Ascending aorta (tissue), 2 donors: Measurements from ENCODE around the gene L2HGDH. TPM values are rescaled to one million over a fixed set of nuclear protein-coding genes. Genes with fewer than 3 reads are reported as not detected.

Experiments
- DNase-seq, 2 donors: peaks; one replicate each; pipeline ENCODE4 v3.0.0-alpha.2; 2019; ENCODE audit warnings: low spot score in 2 of 2
- H3K27ac ChIP-seq, 2 donors: fragments of 200-600 bp; sonication (generic); one replicate each; pipeline ENCODE4 v1.5.1; 2016 to 2017; ENCODE audit warnings: mild to moderate bottlenecking in 1 of 2
- H3K27me3 ChIP-seq: fragments of 200-600 bp; sonication (generic); one replicate; pipeline ENCODE4 v1.5.1; 2017
- H3K36me3 ChIP-seq, 2 donors: fragments of 200-600 bp; sonication (generic); one replicate each; pipeline ENCODE4 v1.5.1; 2016
- H3K4me1 ChIP-seq, 2 donors: fragments of 200-600 bp; sonication (generic); one replicate each; pipeline ENCODE4 v1.5.1; 2016 to 2017; ENCODE audit warnings: mild to moderate bottlenecking in 1 of 2
- H3K4me3 ChIP-seq, 2 donors: fragments of 200-600 bp; sonication (generic); one replicate each; pipeline ENCODE4 v1.5.1; 2016 to 2017; ENCODE audit warnings: mild to moderate bottlenecking in 1 of 2
- H3K9me3 ChIP-seq, 2 donors: fragments of 200-600 bp; sonication (generic); one replicate each; pipeline ENCODE4 v1.5.1; 2016
- intact Hi-C: fragments of 100-400 bp; cut with DNase I; formaldehyde crosslinking; loops from one replicate; pipeline ENCODE4 v1.15.1; 2023
- total RNA-seq: library from RNA; depleted of rRNA; stranded (reverse); fragments of >200 nt; gene quantifications from one replicate; pipeline ENCODE4 v1.1.0, GENCODE V29; 2016
- TF ChIP-seq, protein P1 (sequence below), 3 experiments: fragments of 200-600 bp in 2 of 3; fragments of 450-650 bp in 1 of 3; sonication (generic) in 2 of 3; IDR thresholded peaks; one replicate each; pipeline ENCODE4 v1.5.1; 2016 to 2019; ENCODE audit warnings: antibody characterized with exemption in 3 of 3, mild to moderate bottlenecking in 1 of 3, moderate library complexity in 1 of 3

Gene L2HGDH
- total RNA-seq, 1 donor from 2014 or later: 1.5 TPM

DNA sequence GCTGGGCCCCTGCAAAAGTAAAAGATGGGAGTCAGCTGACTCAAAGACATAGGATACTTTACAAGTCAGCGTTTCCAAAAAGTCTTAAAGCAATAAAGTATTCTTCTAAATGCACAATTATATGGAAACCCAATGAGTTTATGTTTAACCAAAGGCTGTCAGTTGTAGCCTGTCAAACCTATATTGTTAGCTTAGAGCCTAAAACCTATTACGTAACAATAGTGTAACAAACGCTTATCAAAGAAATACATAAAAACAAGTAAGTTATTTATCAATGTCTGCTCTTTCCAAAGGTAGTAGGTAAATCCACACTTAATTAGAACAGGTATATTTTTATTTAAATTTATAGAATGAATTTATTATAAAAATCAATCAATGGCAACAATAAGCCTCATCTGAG is 64.8 kb downstream of the L2HGDH start:
- H3K27ac ChIP-seq: no peak overlapping the region
- intact Hi-C loops: no loop called here
- H3K4me1 ChIP-seq: no peaks in the 10 kb centered on the region
- H3K9me3 ChIP-seq: no peaks in the 10 kb centered on the region
- H3K27me3 ChIP-seq: no peaks in the 10 kb centered on the region
- DNase-seq: no peak
- peaks cover 2 to 4% of the 10 kb centered on the region in 2 donors for H3K36me3 ChIP-seq
- no peak overlapping the region for H3K4me3 ChIP-seq
- TF ChIP-seq, protein P1, sequence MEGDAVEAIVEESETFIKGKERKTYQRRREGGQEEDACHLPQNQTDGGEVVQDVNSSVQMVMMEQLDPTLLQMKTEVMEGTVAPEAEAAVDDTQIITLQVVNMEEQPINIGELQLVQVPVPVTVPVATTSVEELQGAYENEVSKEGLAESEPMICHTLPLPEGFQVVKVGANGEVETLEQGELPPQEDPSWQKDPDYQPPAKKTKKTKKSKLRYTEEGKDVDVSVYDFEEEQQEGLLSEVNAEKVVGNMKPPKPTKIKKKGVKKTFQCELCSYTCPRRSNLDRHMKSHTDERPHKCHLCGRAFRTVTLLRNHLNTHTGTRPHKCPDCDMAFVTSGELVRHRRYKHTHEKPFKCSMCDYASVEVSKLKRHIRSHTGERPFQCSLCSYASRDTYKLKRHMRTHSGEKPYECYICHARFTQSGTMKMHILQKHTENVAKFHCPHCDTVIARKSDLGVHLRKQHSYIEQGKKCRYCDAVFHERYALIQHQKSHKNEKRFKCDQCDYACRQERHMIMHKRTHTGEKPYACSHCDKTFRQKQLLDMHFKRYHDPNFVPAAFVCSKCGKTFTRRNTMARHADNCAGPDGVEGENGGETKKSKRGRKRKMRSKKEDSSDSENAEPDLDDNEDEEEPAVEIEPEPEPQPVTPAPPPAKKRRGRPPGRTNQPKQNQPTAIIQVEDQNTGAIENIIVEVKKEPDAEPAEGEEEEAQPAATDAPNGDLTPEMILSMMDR (IDR thresholded peaks at IDR 0.05): no peak

DNA sequence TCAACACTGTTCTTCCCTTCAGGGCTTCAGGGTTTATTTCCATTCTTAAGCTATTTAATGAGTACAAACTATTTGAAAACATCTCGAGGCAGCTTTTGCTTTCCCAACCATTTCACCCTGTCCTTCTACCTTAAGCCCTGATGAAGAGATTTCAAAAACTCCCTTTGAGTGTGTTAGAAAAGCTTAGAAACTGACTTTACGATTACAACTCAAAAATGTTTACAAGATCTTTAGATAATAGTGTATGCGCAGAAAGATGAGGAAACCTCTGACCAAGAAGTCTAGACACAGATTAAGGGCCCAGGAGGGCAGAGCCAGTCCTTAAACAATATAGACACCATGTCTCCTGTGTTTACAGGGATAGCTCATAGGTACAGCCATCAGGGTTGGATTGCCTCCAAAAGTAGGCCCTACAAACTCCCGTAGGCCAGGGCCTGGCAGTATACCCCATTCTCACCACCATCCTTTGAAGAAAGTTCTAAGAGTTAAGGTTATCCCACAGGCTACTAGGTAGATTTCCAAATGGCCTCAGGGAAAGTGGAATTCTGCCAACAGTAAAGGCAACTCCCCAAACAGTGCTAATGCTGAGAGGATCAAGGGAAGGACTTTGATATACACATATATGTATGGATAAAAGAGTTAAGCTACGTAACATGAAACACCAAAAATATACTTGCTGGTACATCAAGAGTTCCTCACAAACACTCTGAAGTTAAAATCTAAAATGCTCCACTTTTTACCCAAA is 69.3 kb downstream of the L2HGDH start:
- TF ChIP-seq, protein P1 (IDR thresholded peaks at IDR 0.05): no peak
- Histone ChIP-seq H3K4me1 (no peaks in the 10 kb centered on the region), H3K27ac (no peak overlapping the region), H3K9me3 (no peaks in the 10 kb centered on the region), H3K36me3 (peaks cover 2 to 4% of the 10 kb centered on the region in 2 donors), H3K4me3 (no peak overlapping the region), H3K27me3 (no peaks in the 10 kb centered on the region)
- intact Hi-C loops: no loop called here
- no peak for DNase-seq

GRCh38 chr14:50242096-50242495 is 69.9 kb downstream of the L2HGDH start:
- H3K4me1 ChIP-seq: no peaks in the 10 kb centered on the region
- H3K9me3 ChIP-seq: no peaks in the 10 kb centered on the region
- H3K4me3 ChIP-seq: no peak overlapping the region
- DNase-seq: no peak
- no peaks in the 10 kb centered on the region for H3K27me3 ChIP-seq
- intact Hi-C loops: no loop called here
- TF ChIP-seq, protein P1 (IDR thresholded peaks at IDR 0.05): no peak
- no peak overlapping the region for H3K27ac ChIP-seq
- peaks cover 2 to 4% of the 10 kb centered on the region in 2 donors for H3K36me3 ChIP-seq

DNA sequence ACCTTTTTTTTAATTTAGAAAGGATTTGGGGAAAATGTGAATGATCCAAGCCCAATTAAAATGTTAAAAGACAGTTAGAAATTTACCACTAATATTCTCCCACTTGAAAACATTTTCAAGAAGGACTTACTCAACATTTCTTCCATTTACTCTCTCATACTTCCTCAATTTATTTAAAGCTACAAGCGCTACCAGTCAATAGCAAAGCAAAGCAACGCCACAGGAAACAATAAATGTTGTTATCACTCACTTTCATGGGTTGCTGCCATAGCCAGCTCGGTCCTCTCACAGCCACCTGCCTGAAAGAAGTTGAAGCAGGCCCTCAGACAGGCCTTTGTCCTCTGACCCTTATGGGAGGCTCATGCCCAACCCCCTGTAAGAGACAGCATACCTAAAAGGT is 74.6 kb downstream of the L2HGDH start:
- TF ChIP-seq, protein P1 (IDR thresholded peaks at IDR 0.05): no peak
- no peaks in the 10 kb centered on the region for H3K36me3 ChIP-seq
- intact Hi-C loops: no loop called here
- DNase-seq: no peak
- no peak overlapping the region for H3K27ac ChIP-seq
- no peaks in the 10 kb centered on the region for H3K9me3 ChIP-seq
- H3K27me3 ChIP-seq: no peaks in the 10 kb centered on the region
- no peaks in the 10 kb centered on the region for H3K4me1 ChIP-seq
- no peak overlapping the region for H3K4me3 ChIP-seq

- TF ChIP-seq, protein P1 (IDR thresholded peaks at IDR 0.05): no peak
- H3K9me3 ChIP-seq: no peaks in the 10 kb centered on the region
- H3K27ac ChIP-seq: no peak overlapping the region
- no peaks in the 10 kb centered on the region for H3K27me3 ChIP-seq
- H3K4me3 ChIP-seq: no peak overlapping the region
- intact Hi-C loops: loop anchor here (5.0 kb wide), 4 partner anchors 433 to 1008 kb away; partner anchors contain the start of genes SAV1 and TMX1
- DNase-seq: no peak
- H3K36me3 ChIP-seq: no peaks in the 10 kb centered on the region
- H3K4me1 ChIP-seq: peaks cover 5 to 13% of the 10 kb centered on the region in 2 donors
Measured at GRCh38 chr14:50233951-50234250, 78.1 kb downstream of the L2HGDH start.
